Activated T-helper 1 cell treated with anti-CD3 and anti-CD28 coated beads, Interleukin-12 subunit alpha, Interleukin-12 subunit beta, Interleukin-2, Interleukin-4 antibody, amounts not matched to agents 30 ng/mL and 10 ng/mL and 1 ng/mL, durations not matched to agents 14 hours and 24 hours and 36 hours (primary cell): ENCODE results near the gene HS3ST5. TPM values are rescaled to one million over a fixed set of nuclear protein-coding genes. Genes with fewer than 3 reads are reported as not detected.

Experiments
- DNase-seq: peaks from one replicate; pipeline ENCODE4 v3.0.0; 2021; ENCODE audit warnings: low spot score
- H3K27ac Mint-ChIP-seq: one replicate; pipeline ENCODE4 v1.8.0; 2021; ENCODE audit warnings: mild to moderate bottlenecking, mixed read lengths
- H3K27me3 Mint-ChIP-seq: one replicate; pipeline ENCODE4 v1.8.0; 2022; ENCODE audit warnings: mild to moderate bottlenecking, moderate library complexity, mixed read lengths; ENCODE audit not compliant: insufficient read depth
- H3K36me3 Mint-ChIP-seq: one replicate; pipeline ENCODE4 v1.8.0; 2021; ENCODE audit warnings: low read depth, mixed read lengths
- H3K4me1 Mint-ChIP-seq: one replicate; pipeline ENCODE4 v1.8.0; 2021; ENCODE audit warnings: low read depth, mixed read lengths
- H3K4me3 Mint-ChIP-seq: one replicate; pipeline ENCODE4 v1.8.0; 2021; ENCODE audit warnings: mild to moderate bottlenecking, moderate library complexity, mixed read lengths
- H3K9me3 Mint-ChIP-seq: one replicate; pipeline ENCODE4 v1.8.0; 2021; ENCODE audit warnings: mixed read lengths
- intact Hi-C: fragments of 100-400 bp; cut with micrococcal nuclease; formaldehyde crosslinking; loops from one replicate; pipeline ENCODE4 v1.15.1; 2024
- total RNA-seq: library from RNA; stranded (reverse); gene quantifications from 2 replicates; pipeline ENCODE4 v1.2.3, GENCODE V29; 2022

Gene HS3ST5
- total RNA-seq, 1 donor from 2014 or later, result not detected

DNA sequence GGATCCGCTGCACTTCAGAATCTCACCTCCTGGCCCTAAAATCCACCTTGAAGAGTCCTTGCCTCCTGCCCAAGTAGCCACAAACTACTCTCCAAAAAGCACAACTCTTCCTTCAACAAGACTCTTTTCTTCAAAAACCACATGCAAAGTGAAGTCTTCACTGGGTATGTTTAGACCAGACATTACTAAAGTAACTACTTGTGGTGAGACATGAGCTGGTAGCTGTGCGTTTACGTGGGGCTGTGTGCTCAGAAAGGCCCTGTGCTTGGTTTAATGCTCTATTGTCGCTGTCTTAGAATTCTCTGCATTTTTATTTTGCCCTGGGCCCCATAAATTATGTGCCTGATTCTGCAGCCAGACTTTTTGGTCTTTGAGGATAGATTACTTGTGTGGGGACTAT lies 267.5 kb downstream of the HS3ST5 start:
- Mint-ChIP-seq H3K36me3 (no peaks in the 10 kb centered on the region), H3K9me3 (no peaks in the 10 kb centered on the region), H3K4me3 (no peak overlapping the region), H3K27me3 (peaks cover 4% of the 10 kb centered on the region), H3K4me1 (no peaks in the 10 kb centered on the region), H3K27ac (no peak overlapping the region)
- intact Hi-C loops, result no loop called here
- DNase-seq, result no peak

- no peaks in the 10 kb centered on the region for H3K27me3 Mint-ChIP-seq
- H3K9me3 Mint-ChIP-seq, result no peaks in the 10 kb centered on the region
- H3K27ac Mint-ChIP-seq, result no peak overlapping the region
- no peaks in the 10 kb centered on the region for H3K4me1 Mint-ChIP-seq
- intact Hi-C loops, result no loop called here
- DNase-seq, result no peak
- H3K36me3 Mint-ChIP-seq, result no peaks in the 10 kb centered on the region
- no peak overlapping the region for H3K4me3 Mint-ChIP-seq
These were observed 274.1 kb downstream of the HS3ST5 start for GRCh38 chr6:114068771-114069170.

DNA sequence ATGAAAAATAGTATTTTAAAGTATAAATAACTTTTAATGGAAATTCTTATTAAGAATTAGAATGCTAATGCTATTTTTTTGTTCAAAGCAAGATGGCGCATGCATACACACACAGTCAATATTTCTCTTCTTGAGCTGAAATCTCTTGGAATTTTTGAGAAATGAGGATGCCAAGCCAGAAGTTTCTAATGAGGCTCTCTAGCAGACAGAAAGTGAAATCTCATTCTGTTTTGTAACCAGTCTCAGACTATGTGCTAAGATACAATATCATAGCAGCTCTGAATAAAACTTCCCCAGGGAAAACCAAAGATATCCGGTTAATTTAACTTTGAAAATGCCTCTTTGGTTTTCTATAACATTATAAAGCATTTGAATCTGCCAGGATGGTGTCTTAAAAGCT lies 274.7 kb downstream of the HS3ST5 start:
- H3K27ac Mint-ChIP-seq, result no peak overlapping the region
- no peak overlapping the region for H3K4me3 Mint-ChIP-seq
- no peak for DNase-seq
- no peaks in the 10 kb centered on the region for H3K36me3 Mint-ChIP-seq
- H3K4me1 Mint-ChIP-seq, result no peaks in the 10 kb centered on the region
- H3K9me3 Mint-ChIP-seq, result no peaks in the 10 kb centered on the region
- H3K27me3 Mint-ChIP-seq, result no peaks in the 10 kb centered on the region
- intact Hi-C loops, result no loop called here

GRCh38 chr6:114064862-114065261 lies 278.0 kb downstream of the HS3ST5 start:
- H3K27me3 Mint-ChIP-seq, result no peaks in the 10 kb centered on the region
- H3K36me3 Mint-ChIP-seq, result no peaks in the 10 kb centered on the region
- H3K4me3 Mint-ChIP-seq, result no peak overlapping the region
- no peaks in the 10 kb centered on the region for H3K9me3 Mint-ChIP-seq
- DNase-seq, result no peak
- no peak overlapping the region for H3K27ac Mint-ChIP-seq
- no peaks in the 10 kb centered on the region for H3K4me1 Mint-ChIP-seq
- intact Hi-C loops, result no loop called here

GRCh38 chr6:114063956-114064355 lies 278.9 kb downstream of the HS3ST5 start:
- no peaks in the 10 kb centered on the region for H3K9me3 Mint-ChIP-seq
- DNase-seq, result no peak

DNA sequence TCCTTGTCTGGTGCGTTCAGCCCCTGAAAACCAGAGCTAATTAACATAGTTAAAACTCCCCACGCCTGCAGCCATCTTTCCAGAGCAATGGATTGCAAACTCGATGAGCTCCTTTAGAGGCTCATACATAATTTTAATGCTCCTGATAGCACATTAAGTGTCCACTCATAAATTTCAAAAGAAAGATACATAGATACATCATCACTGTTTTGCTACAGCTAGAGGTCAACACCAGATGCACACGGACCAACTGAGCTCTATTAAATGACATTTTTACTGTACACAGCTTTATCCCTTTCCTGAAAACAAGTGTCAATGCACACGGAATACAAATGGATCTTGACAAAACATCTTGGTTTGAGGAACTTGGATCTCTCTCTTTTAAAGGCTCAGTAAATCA lies 280.6 kb downstream of the HS3ST5 start:
- Mint-ChIP-seq H3K4me1 (no peaks in the 10 kb centered on the region), H3K36me3 (no peaks in the 10 kb centered on the region), H3K27ac (no peak overlapping the region), H3K4me3 (no peak overlapping the region), H3K27me3 (no peaks in the 10 kb centered on the region), H3K9me3 (no peaks in the 10 kb centered on the region)
- DNase-seq, result no peak
- intact Hi-C loops, result no loop called here

More at GRCh38 chr6:114063956-114064355, 278.9 kb downstream of the HS3ST5 start:
- intact Hi-C loops, result no loop called here
- H3K27me3 Mint-ChIP-seq, result no peaks in the 10 kb centered on the region
- no peak overlapping the region for H3K27ac Mint-ChIP-seq
- H3K4me1 Mint-ChIP-seq, result no peaks in the 10 kb centered on the region
- H3K4me3 Mint-ChIP-seq, result no peak overlapping the region
- H3K36me3 Mint-ChIP-seq, result no peaks in the 10 kb centered on the region

GRCh38 chr6:114061741-114062140 lies 281.1 kb downstream of the HS3ST5 start:
- Mint-ChIP-seq H3K27ac (no peak overlapping the region), H3K4me3 (no peak overlapping the region), H3K36me3 (no peaks in the 10 kb centered on the region), H3K4me1 (no peaks in the 10 kb centered on the region), H3K9me3 (no peaks in the 10 kb centered on the region), H3K27me3 (no peaks in the 10 kb centered on the region)
- intact Hi-C loops, result no loop called here
- DNase-seq, result no peak

DNA sequence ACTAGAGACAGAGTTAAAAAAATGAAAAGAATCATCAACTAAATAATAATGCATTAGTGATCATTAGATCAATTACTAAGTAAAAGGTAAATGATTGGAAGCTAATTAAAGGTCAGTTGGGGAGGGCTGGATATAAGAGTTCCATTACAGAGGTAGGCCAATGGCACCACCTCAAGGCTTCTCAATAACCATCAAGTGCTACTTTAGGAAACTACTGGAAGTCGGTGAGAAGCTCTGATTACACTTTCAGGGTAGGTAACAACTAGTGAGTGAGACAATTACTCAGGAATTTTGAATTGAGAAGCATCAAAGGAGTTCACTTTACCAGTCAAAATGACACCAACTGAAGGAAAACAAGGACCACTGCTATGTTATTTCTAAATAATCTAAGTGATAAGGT lies 281.7 kb downstream of the HS3ST5 start:
- intact Hi-C loops, result no loop called here
- Mint-ChIP-seq H3K27ac (no peak overlapping the region), H3K4me1 (no peaks in the 10 kb centered on the region)

GRCh38 chr6:114058435-114058834 lies 284.4 kb downstream of the HS3ST5 start:
- Mint-ChIP-seq H3K27ac (no peak overlapping the region), H3K27me3 (peaks cover 5% of the 10 kb centered on the region), H3K4me1 (no peaks in the 10 kb centered on the region), H3K36me3 (no peaks in the 10 kb centered on the region), H3K4me3 (no peak overlapping the region), H3K9me3 (no peaks in the 10 kb centered on the region)
- no peak for DNase-seq
- intact Hi-C loops, result no loop called here

More for the DNA sequence above, 281.7 kb downstream of the HS3ST5 start:
- no peak for DNase-seq
- no peaks in the 10 kb centered on the region for H3K9me3 Mint-ChIP-seq
- H3K27me3 Mint-ChIP-seq, result no peaks in the 10 kb centered on the region
- H3K36me3 Mint-ChIP-seq, result no peaks in the 10 kb centered on the region
- no peak overlapping the region for H3K4me3 Mint-ChIP-seq

- DNase-seq, result no peak
- Mint-ChIP-seq H3K4me3 (no peak overlapping the region), H3K36me3 (no peaks in the 10 kb centered on the region), H3K27ac (no peak overlapping the region), H3K9me3 (no peaks in the 10 kb centered on the region), H3K27me3 (peaks cover 5% of the 10 kb centered on the region), H3K4me1 (no peaks in the 10 kb centered on the region)
- intact Hi-C loops, result no loop called here
These were observed 287.1 kb downstream of the HS3ST5 start for GRCh38 chr6:114055763-114056162.

DNA sequence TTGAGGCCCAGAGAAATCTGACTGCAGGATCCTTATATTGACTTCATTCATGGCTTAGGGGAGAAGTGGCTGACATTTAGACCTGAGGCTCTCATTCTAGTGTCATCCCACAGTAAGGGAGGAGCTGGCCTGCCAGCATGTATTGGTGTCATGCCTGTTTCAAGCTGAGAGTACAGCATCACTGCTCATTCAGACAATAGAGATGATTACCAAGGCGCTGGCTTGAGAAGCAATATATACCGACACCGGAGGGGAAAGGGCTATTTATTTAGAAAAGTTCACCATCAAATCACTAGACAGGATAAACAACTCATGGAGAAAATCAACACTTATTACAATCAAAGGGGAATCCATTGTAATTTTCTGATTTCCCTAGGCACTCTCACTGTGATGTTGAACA lies 287.5 kb downstream of the HS3ST5 start:
- intact Hi-C loops, result no loop called here
- no peak for DNase-seq
- H3K4me1 Mint-ChIP-seq, result no peaks in the 10 kb centered on the region
- H3K4me3 Mint-ChIP-seq, result no peak overlapping the region
- H3K9me3 Mint-ChIP-seq, result no peaks in the 10 kb centered on the region
- H3K27me3 Mint-ChIP-seq, result peaks cover 5% of the 10 kb centered on the region
- no peak overlapping the region for H3K27ac Mint-ChIP-seq
- no peaks in the 10 kb centered on the region for H3K36me3 Mint-ChIP-seq

DNA sequence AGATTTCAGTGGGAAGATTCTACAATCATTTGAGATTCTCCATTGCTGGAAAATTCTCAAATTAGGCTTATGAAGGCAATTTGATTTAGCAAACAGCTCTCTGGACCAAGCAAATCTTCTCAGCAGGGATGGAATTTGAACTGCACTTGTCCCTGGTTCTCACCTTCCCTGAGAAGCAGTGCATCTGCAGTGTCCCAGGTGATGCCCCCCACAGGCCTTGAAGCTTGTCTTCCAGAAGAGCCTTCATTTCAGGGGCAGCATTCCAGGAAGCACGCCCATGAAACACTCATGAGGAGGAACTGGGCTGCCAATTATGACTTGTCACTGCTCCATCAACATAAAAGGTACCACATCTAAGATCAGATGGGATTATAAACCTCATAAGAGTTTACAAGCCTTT lies 289.0 kb downstream of the HS3ST5 start:
- intact Hi-C loops, result no loop called here
- Mint-ChIP-seq H3K9me3 (no peaks in the 10 kb centered on the region), H3K4me3 (no peak overlapping the region), H3K27me3 (peaks cover 5% of the 10 kb centered on the region), H3K27ac (no peak overlapping the region), H3K36me3 (no peaks in the 10 kb centered on the region), H3K4me1 (no peaks in the 10 kb centered on the region)
- no peak for DNase-seq

DNA sequence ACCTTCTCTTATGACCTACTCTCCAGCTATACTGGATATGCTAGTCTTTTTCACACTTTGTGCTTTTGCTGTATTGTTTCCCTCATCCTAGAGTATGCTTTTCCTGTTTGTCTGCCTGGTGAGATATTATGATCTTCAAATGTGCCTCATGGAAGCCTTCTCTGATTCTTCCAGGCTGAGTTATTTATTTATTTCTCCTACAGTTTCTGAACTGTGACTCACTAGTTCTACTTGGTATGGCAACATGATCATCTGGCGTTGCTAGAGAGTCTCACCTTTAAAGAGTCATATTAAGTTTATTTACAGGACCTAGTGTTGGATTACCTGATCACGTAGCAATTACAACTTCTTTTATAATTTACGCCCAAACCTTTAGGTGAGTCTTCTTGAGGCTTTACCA lies 290.7 kb downstream of the HS3ST5 start:
- Mint-ChIP-seq H3K36me3 (no peaks in the 10 kb centered on the region), H3K4me1 (no peaks in the 10 kb centered on the region), H3K9me3 (no peaks in the 10 kb centered on the region), H3K4me3 (no peak overlapping the region), H3K27ac (no peak overlapping the region), H3K27me3 (peaks cover 5% of the 10 kb centered on the region)
- DNase-seq, result no peak
- intact Hi-C loops, result no loop called here

DNA sequence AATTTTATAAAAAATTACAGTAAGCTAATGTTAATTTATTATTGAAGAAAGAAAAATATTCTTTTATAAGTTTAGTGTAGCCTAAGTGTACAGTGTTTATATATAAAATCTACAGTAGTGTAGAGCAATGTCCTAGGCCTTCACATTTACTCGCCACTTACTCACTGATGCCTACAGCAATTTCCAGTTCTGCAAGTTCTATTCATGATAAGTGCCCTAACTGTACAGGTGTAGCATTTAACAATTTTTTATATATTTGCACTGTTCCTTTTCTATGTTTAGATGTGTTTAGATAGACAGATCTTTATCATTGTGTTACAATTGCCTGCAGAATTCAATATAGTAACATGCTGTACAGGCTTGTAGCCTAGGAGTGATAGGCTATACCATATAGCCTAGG lies 291.8 kb downstream of the HS3ST5 start:
- peaks cover 5% of the 10 kb centered on the region for H3K27me3 Mint-ChIP-seq
- DNase-seq, result no peak
- H3K9me3 Mint-ChIP-seq, result no peaks in the 10 kb centered on the region
- H3K4me3 Mint-ChIP-seq, result no peak overlapping the region
- no peak overlapping the region for H3K27ac Mint-ChIP-seq
- H3K36me3 Mint-ChIP-seq, result no peaks in the 10 kb centered on the region
- no peaks in the 10 kb centered on the region for H3K4me1 Mint-ChIP-seq
- intact Hi-C loops, result no loop called here
